ENCODE measurements around the gene FLT3. TPM values are rescaled to one million over a fixed set of nuclear protein-coding genes. Genes with fewer than 3 reads are reported as not detected.

Gene FLT3
- total RNA-seq, 2 experiments from 2014 or later, result not detected

- ChIA-PET POLR2A (no interaction called here), CTCF (interaction anchor here (3.4 to 5.5 kb wide), 2 partner anchors 31 to 156 kb away, joined by 21 to 125 read pairs; no protein-coding TSS in a partner anchor)
- H3K4me1 Mint-ChIP-seq (ENCODE audit: low read depth), result no peaks in the 10 kb centered on the region
- H3K9me3 Mint-ChIP-seq (ENCODE audit: insufficient read depth), result no peaks in the 10 kb centered on the region
- no peak overlapping the region for H3K27ac Mint-ChIP-seq
- H3K27me3 Mint-ChIP-seq (ENCODE audit: low read depth), result peaks cover 29% of the 10 kb centered on the region
- H3K36me3 Mint-ChIP-seq (ENCODE audit: low read depth), result no peaks in the 10 kb centered on the region
- no peak for ATAC-seq
- H3K4me3 Mint-ChIP-seq, result no peak overlapping the region
- DNase-seq, result no peak
Measured at GRCh38 chr13:27985600-27985999, 114.8 kb downstream of the FLT3 start.

DNA sequence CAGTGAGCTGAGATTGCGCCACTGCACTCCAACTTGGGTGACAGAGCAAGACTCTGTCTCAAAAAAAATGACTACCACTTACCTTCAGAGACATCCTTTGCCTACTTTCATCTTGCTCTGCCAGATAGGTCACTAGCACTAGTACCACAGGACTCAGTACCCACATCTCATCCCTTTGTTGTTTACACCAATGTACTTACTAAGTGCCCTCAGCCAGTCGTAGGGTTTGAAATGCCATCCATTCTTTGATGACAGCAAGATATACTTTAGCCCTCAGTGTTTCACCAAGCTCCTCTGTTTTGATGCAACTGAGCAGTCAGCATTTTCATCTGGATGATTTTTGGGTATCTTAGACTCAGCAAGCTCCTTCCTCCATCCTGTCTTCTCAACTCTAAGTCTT lies 118.0 kb downstream of the FLT3 start:
- no peaks in the 10 kb centered on the region for H3K9me3 Mint-ChIP-seq (ENCODE audit: insufficient read depth)
- ChIA-PET POLR2A (no interaction called here), CTCF (interaction anchor here (1.2 to 5.5 kb wide), 5 partner anchors 15 to 153 kb away, joined by 3 to 125 read pairs (median 14); no protein-coding TSS in a partner anchor)
- H3K27ac Mint-ChIP-seq, result no peak overlapping the region
- ATAC-seq, result no peak
- peaks cover 2% of the 10 kb centered on the region for H3K36me3 Mint-ChIP-seq (ENCODE audit: low read depth)
- no peak overlapping the region for H3K4me3 Mint-ChIP-seq
- H3K27me3 Mint-ChIP-seq (ENCODE audit: low read depth), result peaks cover 53% of the 10 kb centered on the region
- no peak for DNase-seq
- H3K4me1 Mint-ChIP-seq (ENCODE audit: low read depth), result peaks cover 17% of the 10 kb centered on the region

GRCh38 chr13:27981006-27981708 lies 119.2 kb downstream of the FLT3 start:
- ChIA-PET CTCF (interaction anchor here (1.1 to 5.5 kb wide), 2 partner anchors 10 to 152 kb away, joined by 4 to 125 read pairs; no protein-coding TSS in a partner anchor), POLR2A (no interaction called here)
- no peaks in the 10 kb centered on the region for H3K9me3 Mint-ChIP-seq (ENCODE audit: insufficient read depth)

DNA sequence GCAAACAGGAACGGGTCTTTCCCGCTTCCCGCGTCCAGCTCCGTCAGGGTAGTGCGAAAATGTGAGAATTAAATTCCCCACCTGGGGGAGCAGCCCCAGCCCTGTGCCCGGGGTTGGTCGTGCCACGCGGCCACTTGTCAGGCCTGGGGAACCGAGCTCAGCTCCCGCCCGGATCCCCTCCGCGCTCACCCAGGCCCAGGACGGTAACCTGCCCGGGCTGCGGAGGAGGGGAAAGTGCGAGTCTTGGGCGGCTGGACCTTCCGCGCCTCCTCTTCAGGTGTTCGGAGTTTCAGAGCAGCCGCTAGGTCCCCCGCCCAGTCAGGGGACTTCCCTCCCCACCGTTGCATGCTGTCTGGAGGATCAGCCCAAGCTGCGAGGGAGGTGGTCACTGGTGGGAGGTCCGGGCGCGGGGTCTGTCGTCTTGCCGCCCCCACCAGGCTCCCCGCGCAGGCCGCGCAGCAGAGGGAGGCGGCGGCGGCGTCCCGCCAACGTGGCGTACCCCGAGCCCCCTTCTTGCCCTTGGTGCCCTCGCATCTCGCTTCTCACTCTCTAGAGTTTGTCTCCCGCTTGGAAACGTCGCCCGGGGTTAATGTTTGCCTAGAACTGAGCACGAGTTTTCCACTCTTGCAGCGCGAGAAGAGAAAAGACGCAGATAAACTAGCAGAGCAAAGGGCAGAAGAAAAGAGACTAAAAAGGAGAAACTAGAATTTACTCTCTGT lies 119.9 kb downstream of the FLT3 start:
- POLR2A ChIA-PET, result no interaction called here
- peaks cover 22% of the 10 kb centered on the region for H3K4me1 Mint-ChIP-seq (ENCODE audit: low read depth)
- H3K9me3 Mint-ChIP-seq (ENCODE audit: insufficient read depth), result no peaks in the 10 kb centered on the region
- CTCF ChIA-PET, result interaction anchor here (0.8 to 1.1 kb wide), 2 partner anchors 9 to 27 kb away, joined by 3 to 4 read pairs; no protein-coding TSS in a partner anchor
- peaks cover 71% of the 10 kb centered on the region for H3K27me3 Mint-ChIP-seq (ENCODE audit: low read depth)
- ATAC-seq, result no peak
- no peak for DNase-seq
- peaks cover 2% of the 10 kb centered on the region for H3K36me3 Mint-ChIP-seq (ENCODE audit: low read depth)
- H3K27ac Mint-ChIP-seq, result no peak overlapping the region
- no peak overlapping the region for H3K4me3 Mint-ChIP-seq

More at GRCh38 chr13:27981006-27981708, 119.2 kb downstream of the FLT3 start:
- H3K27me3 Mint-ChIP-seq (ENCODE audit: low read depth), result peaks cover 65% of the 10 kb centered on the region
- ATAC-seq (no peak), DNase-seq (no peak)
- H3K27ac Mint-ChIP-seq, result no peak overlapping the region
- H3K36me3 Mint-ChIP-seq (ENCODE audit: low read depth), result peaks cover 2% of the 10 kb centered on the region
- H3K4me1 Mint-ChIP-seq (ENCODE audit: low read depth), result peaks cover 17% of the 10 kb centered on the region
- no peak overlapping the region for H3K4me3 Mint-ChIP-seq

DNA sequence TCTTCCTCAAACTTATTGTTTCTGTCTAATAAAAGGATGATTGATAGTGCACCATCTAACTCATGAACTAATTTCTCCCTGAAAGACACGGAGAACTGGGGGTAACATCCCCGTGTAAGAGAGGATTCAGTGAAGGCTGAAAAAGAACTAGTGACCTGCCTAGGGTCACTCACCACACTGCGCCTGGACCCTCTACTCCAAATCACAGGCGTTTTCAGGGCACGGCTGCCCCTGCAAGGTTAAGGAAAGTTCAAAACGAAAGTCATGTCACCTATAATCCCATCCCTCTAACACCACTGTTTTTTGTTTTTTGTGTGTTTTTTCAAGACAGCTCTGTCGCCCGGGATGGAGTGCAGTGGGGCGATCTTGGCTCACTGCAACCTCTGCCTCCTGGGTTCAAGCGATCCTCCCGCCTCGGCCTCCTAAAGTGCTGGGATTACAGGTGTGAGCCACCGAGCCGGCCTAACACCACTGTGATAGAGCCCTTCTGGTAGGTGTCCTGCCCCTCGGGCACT lies 120.6 kb downstream of the FLT3 start:
- no peak for ATAC-seq
- peaks cover 76% of the 10 kb centered on the region for H3K27me3 Mint-ChIP-seq (ENCODE audit: low read depth)
- peaks cover 2% of the 10 kb centered on the region for H3K36me3 Mint-ChIP-seq (ENCODE audit: low read depth)
- ChIA-PET POLR2A (interaction anchor here (0.6 kb wide), 1 partner anchor 158 kb away, joined by 3 read pairs; no protein-coding TSS in a partner anchor), CTCF (interaction anchor here (0.8 kb wide), 1 partner anchor 26 kb away, joined by 3 read pairs; no protein-coding TSS in a partner anchor)
- no peaks in the 10 kb centered on the region for H3K9me3 Mint-ChIP-seq (ENCODE audit: insufficient read depth)
- DNase-seq, result no peak
- peaks cover 23% of the 10 kb centered on the region for H3K4me1 Mint-ChIP-seq (ENCODE audit: low read depth)
- no peak overlapping the region for H3K27ac Mint-ChIP-seq
- no peak overlapping the region for H3K4me3 Mint-ChIP-seq

GRCh38 chr13:27979001-27979643 lies 121.3 kb downstream of the FLT3 start:
- no peak overlapping the region for H3K27ac Mint-ChIP-seq
- H3K4me1 Mint-ChIP-seq (ENCODE audit: low read depth), result peaks cover 23% of the 10 kb centered on the region
- no peaks in the 10 kb centered on the region for H3K9me3 Mint-ChIP-seq (ENCODE audit: insufficient read depth)
- ChIA-PET POLR2A (interaction anchor here (0.6 kb wide), 1 partner anchor 159 kb away, joined by 3 read pairs; no protein-coding TSS in a partner anchor), CTCF (no interaction called here)
- DNase-seq, result no peak
- H3K4me3 Mint-ChIP-seq, result no peak overlapping the region
- H3K27me3 Mint-ChIP-seq (ENCODE audit: low read depth), result peaks cover 81% of the 10 kb centered on the region
- peaks cover 2% of the 10 kb centered on the region for H3K36me3 Mint-ChIP-seq (ENCODE audit: low read depth)
- ATAC-seq, result no peak

- peaks cover 86% of the 10 kb centered on the region for H3K27me3 Mint-ChIP-seq (ENCODE audit: low read depth)
- CTCF ChIA-PET, result interaction anchor here (1.0 kb wide), 1 partner anchor 110 kb away, joined by 3 read pairs; no protein-coding TSS in a partner anchor
- DNase-seq (no peak), ATAC-seq (no peak)
- no peak overlapping the region for H3K27ac Mint-ChIP-seq
- peaks cover 23% of the 10 kb centered on the region for H3K4me1 Mint-ChIP-seq (ENCODE audit: low read depth)
- no peak overlapping the region for H3K4me3 Mint-ChIP-seq
- POLR2A ChIA-PET, result no interaction called here
- H3K36me3 Mint-ChIP-seq (ENCODE audit: low read depth), result peaks cover 2% of the 10 kb centered on the region
- H3K9me3 Mint-ChIP-seq (ENCODE audit: insufficient read depth), result no peaks in the 10 kb centered on the region
Measured at GRCh38 chr13:27978301-27978968, 121.9 kb downstream of the FLT3 start.

DNA sequence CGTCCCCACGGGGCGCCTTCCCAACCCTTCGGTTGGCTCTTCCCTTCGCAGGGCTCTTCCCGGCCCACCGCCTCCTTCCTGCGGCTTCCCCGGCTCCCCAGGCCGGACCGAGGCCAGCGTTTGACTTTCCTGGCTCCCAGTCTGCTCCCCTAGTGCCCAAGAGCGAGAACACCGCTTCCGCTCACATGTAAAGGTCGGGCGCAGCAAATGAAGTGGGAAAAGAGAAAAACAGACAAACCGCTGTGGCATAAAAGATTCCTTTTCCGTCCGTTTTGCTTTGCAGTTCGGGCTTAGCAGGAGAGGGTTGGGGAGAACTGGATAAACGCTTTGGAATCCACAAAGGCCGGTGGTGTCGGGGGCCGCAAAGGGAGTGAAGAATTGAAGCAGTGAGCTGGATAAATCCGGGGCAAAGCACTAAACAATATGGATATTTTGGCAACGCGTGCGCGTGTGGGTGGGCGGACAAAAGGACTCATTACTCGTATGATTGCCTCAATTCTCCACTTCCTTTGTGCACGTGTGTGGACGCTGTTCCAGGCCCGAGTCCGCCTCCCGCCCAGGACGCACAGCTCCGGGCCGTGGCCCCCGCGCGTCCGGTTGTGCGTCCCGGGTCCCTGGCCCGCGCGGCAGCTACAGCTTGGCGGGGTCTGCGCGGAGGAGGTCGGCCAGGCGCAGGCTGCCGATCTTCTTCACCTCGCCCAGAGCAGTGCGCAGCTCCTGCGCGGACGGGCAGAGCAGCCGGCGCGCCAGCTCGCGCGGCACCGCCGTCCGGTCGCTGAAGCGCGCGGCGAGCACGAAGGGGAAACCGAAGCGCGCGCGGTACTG lies 122.7 kb downstream of the FLT3 start:
- peaks cover 2% of the 10 kb centered on the region for H3K36me3 Mint-ChIP-seq (ENCODE audit: low read depth)
- peak overlapping the region; percentile 71 for H3K27ac Mint-ChIP-seq
- ChIA-PET POLR2A (no interaction called here), CTCF (interaction anchor here (1.0 kb wide), 1 partner anchor 109 kb away, joined by 3 read pairs; no protein-coding TSS in a partner anchor)
- DNase-seq, result no peak
- H3K27me3 Mint-ChIP-seq (ENCODE audit: low read depth), result peaks cover 86% of the 10 kb centered on the region
- no peak for ATAC-seq
- peaks cover 23% of the 10 kb centered on the region for H3K4me1 Mint-ChIP-seq (ENCODE audit: low read depth)
- peak overlapping the region; percentile 42 for H3K4me3 Mint-ChIP-seq
- no peaks in the 10 kb centered on the region for H3K9me3 Mint-ChIP-seq (ENCODE audit: insufficient read depth)

DNA sequence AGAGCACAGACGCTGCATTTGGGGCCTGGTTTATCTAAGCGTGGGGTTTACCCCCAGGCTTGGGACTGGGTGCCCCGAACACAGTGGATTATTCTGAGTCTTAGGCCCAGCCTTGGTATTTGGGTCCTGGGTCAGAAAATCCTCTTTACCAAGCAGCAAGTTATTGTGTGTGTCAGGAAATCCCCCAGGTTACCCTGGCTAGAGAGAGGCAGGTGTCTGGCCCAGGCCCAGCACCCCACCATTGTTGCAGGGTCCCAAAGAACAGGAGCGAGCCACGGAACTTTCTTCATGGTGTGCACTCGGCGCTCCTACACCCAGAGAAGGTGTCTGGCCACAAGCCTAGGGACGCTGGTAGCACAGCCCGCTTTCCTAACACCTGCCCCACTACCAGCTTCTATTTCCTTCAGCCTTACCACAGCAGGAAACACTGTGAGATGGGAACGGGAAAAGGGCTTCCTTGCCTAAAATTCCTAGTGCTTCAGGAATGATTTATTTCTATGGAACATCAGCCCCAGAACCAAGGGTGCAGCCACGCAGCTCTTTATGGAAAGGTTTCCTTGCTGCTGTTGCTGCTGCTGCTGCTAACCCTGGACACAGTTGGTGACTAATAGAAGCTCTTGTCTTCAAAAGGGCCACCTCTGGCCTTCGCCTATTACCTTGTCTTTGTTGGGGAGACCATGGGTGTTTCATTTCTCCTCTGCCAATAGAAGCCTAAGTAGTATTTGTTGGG lies 123.8 kb downstream of the FLT3 start:
- ChIA-PET CTCF (interaction anchor here (1.1 to 1.4 kb wide), 3 partner anchors 22 to 150 kb away, joined by 3 to 5 read pairs (median 3); no protein-coding TSS in a partner anchor), POLR2A (interaction anchor here (0.6 kb wide), 1 partner anchor 18 kb away, joined by 4 read pairs; no protein-coding TSS in a partner anchor)
- H3K27ac Mint-ChIP-seq, result no peak overlapping the region
- no peak overlapping the region for H3K4me3 Mint-ChIP-seq
- peaks cover 2% of the 10 kb centered on the region for H3K36me3 Mint-ChIP-seq (ENCODE audit: low read depth)
- H3K9me3 Mint-ChIP-seq (ENCODE audit: insufficient read depth), result no peaks in the 10 kb centered on the region
- peaks cover 23% of the 10 kb centered on the region for H3K4me1 Mint-ChIP-seq (ENCODE audit: low read depth)
- DNase-seq (no peak), ATAC-seq (no peak)
- peaks cover 78% of the 10 kb centered on the region for H3K27me3 Mint-ChIP-seq (ENCODE audit: low read depth)
